ENCODE data around the gene TPI1.
A peak's percentile ranks its signal among the peaks of the same experiment; 100 is the strongest.

TPI1 gene

DNA sequence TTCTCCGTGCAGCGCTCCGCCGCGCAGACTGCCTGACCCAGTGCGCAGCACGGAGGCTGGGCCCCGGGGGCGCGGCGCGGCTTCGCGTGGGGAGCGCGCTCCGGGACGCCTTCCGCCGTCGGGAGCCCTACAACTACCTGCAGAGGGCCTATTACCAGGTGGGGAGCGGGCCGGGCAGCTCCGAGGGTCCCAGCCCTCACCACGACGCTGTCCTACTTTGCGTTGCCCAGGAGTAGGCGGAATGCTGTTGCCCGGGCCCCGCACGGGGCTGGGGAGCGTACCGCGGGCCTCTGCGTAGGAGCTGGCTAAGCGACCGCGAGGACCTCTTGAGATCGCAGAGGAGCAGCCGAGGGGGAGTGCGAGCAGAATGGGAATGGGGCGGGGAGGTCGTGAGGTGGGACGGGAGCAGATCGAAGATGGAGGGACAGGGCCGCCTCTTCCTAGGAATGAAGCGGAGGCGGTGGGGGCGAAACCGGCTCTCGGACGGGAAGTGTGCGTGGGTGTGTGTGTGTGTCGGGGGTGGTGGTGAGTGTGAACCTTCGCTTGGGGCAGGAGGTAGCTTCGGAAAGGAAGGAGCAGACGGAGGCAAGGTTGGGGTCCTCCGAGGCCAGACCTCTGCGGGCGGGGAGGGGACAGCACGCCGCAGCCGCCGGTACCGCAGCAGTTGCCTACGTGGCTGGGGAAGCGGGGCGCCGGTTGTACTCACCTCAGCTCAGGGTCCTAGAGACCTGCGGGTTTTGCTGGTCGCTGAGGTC is 38.4 kb upstream of the TPI1 start:
- TF ChIP-seq CTCF (IDR thresholded peaks at IDR 0.05; ENCODE audit: low read depth, low read length): no peak
- in situ Hi-C loops (cut with HindIII; ENCODE audit: low sequenced_read_pairs): no loop called here
- peak overlapping the region; percentile 94 for H3K4me3 ChIP-seq (ENCODE audit: low read depth, low read length)
- DNase-seq (ENCODE audit: low read depth, low spot score): peak; percentile 61

DNA sequence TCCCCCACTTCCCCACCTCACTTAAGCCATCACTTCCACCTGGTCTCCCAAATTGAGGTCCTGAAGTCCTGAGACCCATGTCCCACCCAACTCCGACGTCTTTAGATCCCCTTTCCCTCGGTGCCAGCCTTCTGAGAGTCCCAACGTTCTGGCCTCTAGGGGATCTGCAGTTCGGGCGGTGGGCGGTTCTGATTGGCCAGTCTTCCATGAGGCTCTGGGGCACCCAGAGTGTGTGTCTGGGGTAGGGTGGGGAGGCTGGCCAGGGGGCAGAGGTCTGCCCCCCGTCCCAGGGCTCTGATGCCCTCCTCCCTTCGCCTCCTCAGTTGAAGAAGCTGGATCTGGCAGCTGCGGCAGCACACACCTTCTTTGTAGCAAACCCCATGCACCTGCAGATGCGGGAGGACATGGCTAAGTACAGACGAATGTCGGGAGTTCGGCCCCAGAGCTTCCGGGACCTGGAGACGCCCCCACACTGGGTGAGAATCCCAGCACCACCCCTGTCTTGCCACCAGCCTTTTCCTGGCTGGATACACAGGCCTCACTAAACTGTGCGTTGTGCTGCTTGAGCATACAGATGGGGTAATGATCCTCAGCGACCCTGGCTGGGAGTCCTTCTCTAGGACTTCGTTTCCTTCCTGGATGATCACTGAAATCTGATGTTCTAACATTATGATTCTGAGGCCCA is 37.7 kb upstream of the TPI1 start:
- H3K4me3 ChIP-seq (ENCODE audit: low read depth, low read length): peak overlapping the region; percentile 94
- peak; percentile 34 for TF ChIP-seq CTCF (IDR thresholded peaks at IDR 0.05; ENCODE audit: low read depth, low read length)
- DNase-seq (ENCODE audit: low read depth, low spot score): no peak
- in situ Hi-C loops (cut with HindIII; ENCODE audit: low sequenced_read_pairs): no loop called here

GRCh38 chr12:6830286-6830890 is 36.9 kb upstream of the TPI1 start:
- no peak for TF ChIP-seq CTCF (IDR thresholded peaks at IDR 0.05; ENCODE audit: low read depth, low read length)
- in situ Hi-C loops (cut with HindIII; ENCODE audit: low sequenced_read_pairs): no loop called here
- DNase-seq (ENCODE audit: low read depth, low spot score): no peak
- no peak overlapping the region for H3K4me3 ChIP-seq (ENCODE audit: low read depth, low read length)

DNA sequence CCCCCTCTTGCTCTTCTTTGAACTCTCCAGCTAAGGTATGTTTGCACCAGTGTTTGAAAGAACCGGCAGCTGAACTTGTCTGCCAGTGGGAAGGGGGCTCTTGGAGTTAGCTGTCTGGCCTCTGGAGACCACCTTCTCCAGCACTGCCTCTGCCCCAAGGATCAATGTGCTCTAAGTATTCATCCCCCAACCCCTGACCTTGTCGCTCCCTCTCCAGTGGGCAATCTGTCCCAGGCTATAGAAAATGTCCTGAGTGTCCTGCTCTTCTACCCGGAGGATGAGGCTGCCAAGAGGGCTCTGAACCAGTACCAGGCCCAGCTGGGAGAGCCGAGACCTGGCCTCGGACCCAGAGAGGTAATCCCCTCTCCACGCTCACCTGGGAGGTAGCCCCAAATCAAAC is 36.3 kb upstream of the TPI1 start:
- no peak for TF ChIP-seq CTCF (IDR thresholded peaks at IDR 0.05; ENCODE audit: low read depth, low read length)
- in situ Hi-C loops (cut with HindIII; ENCODE audit: low sequenced_read_pairs): no loop called here
- no peak for DNase-seq (ENCODE audit: low read depth, low spot score)
- H3K4me3 ChIP-seq (ENCODE audit: low read depth, low read length): no peak overlapping the region

- DNase-seq (ENCODE audit: low read depth, low spot score): no peak
- no peak for TF ChIP-seq CTCF (IDR thresholded peaks at IDR 0.05; ENCODE audit: low read depth, low read length)
- in situ Hi-C loops (cut with HindIII; ENCODE audit: low sequenced_read_pairs): no loop called here
- H3K4me3 ChIP-seq (ENCODE audit: low read depth, low read length): no peak overlapping the region
Observed at GRCh38 chr12:6831450-6831995, 35.8 kb upstream of the TPI1 start.

DNA sequence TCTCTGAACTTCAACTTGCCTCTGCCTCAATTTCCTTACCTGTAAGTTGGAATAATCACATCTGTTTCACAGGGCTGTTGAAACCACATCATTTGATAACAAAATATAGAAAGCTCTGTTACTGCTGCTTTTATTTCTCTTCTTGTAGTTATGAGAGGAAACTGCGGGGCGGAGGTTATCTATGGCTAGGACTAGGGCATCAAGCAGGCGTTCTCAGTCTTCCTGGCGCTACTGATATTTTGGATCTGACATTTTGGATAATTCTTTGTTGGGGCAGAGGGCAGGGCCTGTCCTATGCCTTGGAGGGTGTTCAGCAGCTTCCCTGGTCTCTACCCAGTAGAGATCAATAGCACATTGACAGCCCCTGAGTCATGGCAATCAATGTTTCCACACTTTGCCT is 35.2 kb upstream of the TPI1 start:
- no peak for DNase-seq (ENCODE audit: low read depth, low spot score)
- no peak for TF ChIP-seq CTCF (IDR thresholded peaks at IDR 0.05; ENCODE audit: low read depth, low read length)
- in situ Hi-C loops (cut with HindIII; ENCODE audit: low sequenced_read_pairs): no loop called here
- no peak overlapping the region for H3K4me3 ChIP-seq (ENCODE audit: low read depth, low read length)
